SHP77 (cell line): ENCODE measurements around the gene IQCK.

Experiments
- DNase-seq, 2 experiments: peaks; one replicate each; lab custom pipeline; 2025; lab: John Stamatoyannopoulos, UW

Gene IQCK

DNA sequence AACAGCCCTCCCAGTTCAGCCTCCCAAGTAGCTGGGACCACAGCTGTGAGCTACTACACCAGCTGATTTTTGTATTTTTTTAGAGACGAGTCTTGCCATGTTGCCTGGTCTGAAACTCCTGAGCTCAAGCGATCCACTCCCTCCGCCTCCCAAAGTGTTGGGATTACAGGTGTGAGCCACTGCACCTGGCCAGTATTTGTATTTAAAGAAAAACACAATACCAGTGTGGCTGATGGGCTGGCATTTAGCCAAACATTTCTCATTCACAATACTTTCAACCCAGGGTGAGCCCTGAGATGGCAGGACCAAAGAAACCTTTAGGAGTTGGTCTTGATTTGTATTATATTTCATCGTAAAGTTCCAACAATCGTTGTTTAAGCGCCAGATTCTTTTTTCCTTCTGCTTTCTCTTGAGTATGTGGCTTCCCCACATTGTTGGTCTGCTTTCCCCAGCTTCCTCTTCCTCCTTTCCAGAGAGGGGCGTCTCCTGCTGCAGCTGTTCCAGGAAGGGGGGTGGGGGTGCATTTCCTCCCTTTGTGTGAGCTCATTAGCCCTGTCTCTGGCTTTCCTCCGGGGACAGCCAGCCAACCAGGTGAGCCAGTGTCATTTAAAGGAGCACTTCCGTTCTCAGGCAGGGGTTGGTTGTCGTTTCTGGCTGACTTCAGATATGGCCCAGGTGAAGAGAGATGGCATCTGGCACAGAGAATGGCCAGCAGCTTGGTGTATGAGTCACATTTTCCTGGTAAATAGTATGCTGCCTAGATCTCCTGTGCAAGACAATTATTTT is 86.7 kb downstream of the IQCK start:
- DNase-seq: peak; percentile 69 to 73

DNA sequence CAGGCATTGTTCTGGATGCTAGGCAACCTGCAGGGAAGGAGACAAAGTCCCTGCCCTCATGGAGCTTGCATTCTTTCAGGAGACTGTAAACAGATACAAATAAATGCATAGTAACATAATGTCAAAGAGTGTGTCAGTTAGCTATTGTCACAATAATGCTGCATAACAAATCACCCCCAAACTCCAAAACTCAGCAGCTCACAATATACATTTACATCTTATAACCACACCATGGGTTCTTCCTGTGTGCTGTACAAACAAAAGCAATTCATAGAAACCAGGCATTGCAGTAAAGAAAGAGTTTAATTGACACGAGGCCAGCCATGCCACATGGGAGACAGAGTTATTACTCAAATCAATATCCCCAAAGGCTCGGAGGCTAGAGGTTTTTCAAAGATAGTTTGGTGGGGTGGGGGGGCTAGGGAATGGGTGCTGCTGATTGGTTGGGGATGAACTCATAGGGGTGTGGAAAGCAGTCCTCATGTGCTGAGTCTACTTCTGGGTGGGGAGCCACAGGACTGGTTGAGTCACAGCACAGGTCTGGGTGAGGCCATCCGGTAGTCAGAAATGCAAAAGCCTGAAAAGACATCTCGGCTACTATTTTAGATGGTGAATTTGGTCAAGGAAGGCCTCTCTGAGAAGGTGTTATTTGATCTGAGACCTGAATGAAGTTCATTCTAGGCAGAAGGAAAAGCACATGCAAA is 87.5 kb downstream of the IQCK start:
- no peak for DNase-seq

DNA sequence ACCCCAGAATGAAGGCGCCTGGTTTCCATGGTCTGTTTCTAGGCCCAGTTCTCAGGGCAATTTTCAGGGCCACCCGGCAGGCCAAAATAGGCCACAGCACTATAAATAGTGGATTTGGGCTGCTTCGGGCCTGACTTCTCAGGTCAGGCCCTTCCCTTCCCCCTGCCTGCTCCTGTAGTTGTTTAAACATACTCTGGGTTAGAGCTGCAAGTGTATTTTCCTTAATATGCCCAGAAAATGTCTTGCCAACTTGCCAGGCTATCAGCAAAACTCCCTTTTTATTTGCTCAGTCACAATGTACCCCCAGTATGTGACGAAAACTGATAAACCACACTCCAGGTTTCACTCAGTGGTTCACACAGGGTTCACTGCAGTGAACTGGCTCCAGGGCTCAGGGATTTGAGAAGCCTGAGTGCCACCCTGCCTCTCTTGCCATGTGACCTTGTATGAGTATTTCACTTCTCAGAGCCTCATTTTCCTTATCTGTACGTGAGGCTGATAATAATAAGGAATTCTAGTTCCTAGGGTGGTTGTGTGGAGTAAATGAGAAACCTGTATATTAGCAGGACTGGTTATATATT is 90.1 kb downstream of the IQCK start:
- DNase-seq: no peak

DNA sequence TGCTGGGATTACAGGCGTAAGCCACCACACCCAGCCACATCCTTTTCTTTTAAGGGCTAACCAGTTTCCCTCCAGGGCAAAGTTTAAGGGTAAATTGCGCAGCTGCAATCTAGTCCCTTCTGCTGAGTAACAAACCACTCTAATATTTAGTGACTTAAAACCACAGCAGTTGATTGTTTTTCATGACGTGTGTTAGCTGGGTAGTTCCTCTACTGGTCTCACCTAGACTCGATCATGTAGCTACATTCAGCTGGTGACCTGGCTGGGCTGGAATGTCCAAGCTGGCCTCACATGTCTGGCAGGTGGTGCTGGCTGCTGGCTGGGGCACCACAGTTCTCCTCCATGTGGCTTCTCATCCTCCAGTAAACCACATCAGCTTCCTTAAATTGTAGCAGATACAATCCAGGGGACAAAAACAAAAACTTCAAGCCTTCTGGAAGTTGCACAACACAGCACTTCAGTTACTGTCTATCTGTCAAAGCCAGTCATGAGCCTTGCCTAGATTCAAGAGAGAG is 91.1 kb downstream of the IQCK start:
- no peak for DNase-seq

DNA sequence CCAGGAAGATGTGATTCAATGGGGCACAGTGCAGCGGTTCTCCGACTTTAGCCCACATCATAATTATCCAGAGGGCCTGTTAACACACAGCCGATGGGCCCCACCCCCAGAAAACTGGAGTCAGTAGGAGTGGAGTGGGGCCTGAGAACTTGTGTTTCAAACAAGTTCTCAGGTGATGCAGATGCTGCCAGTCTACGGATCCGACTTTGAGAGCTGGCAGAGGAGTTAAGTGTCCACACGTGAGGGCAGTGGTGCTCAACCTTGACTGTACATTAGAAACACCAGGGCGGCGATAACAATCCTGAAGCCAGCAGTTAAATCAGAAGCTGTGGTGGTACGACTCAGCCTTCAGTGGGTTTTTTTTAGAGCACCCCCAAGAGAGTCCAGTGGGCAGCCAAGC is 91.6 kb downstream of the IQCK start:
- DNase-seq: no peak

DNA sequence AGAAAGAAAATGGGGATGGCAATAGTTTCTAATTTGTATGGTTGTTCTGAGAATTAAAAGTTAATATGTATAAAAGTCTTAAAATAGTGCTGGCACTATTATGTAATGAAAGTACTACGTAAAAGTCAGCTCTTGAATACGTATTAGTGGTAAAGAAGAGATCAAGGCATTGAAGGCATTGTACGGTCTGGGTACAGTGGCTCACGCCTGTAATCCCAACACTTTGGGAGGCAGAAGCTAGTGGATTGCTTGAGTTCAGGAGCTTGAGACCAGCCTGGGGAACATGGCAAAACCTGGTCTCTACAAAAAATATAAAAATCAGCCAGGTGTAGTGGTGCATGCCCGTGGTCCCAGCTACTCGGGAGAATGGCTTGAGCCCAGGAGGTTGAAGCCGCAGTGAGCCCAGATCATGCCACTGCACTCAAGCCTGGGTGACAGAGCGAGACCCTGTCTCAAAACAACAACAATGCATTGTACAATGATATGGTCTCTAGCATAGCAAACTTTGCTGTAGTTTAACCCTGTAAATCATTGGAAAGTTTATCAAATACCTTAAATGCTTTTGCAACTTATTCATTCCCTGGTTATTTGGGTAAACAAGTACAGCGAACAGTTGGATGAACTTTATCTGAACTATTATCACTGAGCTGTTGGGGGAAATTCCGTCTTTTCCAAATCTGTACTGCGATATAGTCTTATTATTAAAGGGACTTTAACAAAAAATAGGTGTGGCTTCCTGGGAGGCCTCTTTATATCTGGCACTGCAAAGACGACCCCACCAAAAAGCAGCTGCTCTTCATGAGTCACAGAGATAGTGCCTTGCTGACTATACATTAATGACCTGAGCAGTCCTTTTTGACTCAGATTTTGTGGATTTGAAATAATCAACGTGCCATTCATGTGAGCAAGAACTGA is 93.0 kb downstream of the IQCK start:
- DNase-seq: no peak

DNA sequence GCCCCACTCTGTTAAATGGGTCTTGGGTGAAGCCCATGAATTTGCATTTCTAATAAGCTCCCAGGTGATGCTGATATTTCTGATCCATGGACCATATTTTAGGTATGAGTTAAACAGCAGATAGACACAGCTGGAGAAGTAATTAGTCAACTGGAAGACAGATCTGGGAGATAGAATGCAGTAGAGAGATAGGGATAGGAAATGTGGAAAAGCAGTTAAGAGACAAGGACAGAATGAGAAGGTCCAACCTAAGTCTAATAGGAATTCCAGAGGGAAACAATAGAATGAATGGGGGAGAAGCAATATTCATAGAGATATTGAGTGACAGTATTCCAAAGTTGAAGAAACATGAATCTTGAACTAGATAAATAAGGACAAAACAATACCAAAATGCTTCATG is 94.9 kb downstream of the IQCK start:
- no peak for DNase-seq

DNA sequence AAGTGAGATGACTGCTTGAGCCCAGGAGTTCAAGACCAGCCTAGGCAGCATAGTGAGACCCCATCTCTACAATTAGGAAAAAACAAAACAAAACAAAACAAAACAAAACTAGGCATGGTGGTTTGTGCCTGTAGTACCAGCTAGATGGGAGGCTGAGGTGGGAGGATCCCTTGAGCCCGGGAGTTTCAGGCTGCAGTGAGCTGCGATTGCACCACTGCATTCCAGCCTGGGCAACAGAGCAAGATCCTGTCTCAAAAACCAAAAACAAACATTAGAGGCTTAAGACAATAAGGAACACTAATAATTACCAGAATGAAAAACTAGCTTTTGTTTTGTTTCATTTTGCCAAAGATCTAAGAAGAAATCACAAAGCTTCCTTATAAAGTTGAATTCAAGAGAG is 97.3 kb downstream of the IQCK start:
- no peak for DNase-seq

GRCh38 chr16:19817122-19817521 is 99.1 kb downstream of the IQCK start:
- DNase-seq: no peak

DNA sequence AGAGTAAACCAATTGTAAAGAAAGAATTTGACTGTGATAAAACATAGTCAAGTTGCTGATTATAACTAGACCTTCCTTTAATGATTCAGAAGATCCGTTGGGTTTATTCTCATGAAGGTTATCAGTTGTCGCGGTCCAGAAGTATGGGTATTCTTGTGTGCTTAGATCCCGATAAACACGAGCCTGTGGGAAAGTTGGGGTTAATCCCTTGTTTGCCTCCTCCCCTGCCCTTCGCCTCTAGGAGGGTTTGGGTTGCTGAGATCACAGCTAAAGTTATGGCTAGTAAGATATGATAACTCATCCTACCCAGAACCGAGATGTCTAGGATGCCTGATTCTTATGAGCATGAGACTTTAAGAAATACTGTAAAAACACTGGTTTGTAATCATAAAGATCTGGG is 99.8 kb downstream of the IQCK start:
- DNase-seq: no peak

GRCh38 chr16:19822533-19822932 is 104.5 kb downstream of the IQCK start:
- no peak for DNase-seq

DNA sequence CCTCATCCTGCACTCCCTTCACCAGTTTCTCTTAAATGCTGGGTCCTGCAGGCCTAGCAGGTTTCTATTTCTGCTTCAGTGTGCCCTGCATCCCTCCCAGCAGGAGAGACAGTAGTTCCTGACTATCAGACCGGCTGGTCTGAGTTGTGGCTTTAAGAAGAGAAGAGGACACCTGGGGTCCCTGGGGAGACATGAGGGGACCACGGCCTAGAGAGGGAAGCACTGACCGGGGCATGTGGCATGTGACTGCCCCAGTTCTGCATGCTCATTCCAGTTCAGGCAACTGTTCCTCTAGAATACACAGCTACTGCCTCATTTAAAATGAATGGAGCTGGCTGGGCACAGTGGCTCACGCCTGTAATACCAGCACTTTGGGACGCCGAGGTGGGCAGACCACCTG is 105.3 kb downstream of the IQCK start:
- DNase-seq: no peak

DNA sequence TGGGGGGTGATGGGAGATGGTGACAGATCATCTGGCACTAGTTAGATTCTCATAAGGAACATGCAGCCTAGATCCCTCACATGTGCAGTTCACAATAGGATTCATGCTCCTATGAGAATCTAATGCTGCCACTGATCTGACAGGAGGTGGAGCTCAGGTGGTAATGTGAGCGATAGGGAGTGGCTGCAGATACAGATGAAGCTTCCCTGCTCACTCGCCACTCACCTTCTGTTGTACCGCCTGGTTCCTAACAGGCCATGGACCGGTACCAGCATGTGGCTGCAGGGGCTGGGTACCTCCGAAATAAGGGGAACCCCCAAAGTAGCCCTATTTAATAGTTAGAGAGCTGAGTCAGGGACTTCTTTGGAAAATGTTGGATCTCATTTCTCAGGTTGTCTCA is 106.1 kb downstream of the IQCK start:
- DNase-seq: no peak

- no peak for DNase-seq
Observed at GRCh38 chr16:19829844-19830692, 112.0 kb downstream of the IQCK start.

GRCh38 chr16:19830902-19831560 is 113.0 kb downstream of the IQCK start:
- DNase-seq: no peak

DNA sequence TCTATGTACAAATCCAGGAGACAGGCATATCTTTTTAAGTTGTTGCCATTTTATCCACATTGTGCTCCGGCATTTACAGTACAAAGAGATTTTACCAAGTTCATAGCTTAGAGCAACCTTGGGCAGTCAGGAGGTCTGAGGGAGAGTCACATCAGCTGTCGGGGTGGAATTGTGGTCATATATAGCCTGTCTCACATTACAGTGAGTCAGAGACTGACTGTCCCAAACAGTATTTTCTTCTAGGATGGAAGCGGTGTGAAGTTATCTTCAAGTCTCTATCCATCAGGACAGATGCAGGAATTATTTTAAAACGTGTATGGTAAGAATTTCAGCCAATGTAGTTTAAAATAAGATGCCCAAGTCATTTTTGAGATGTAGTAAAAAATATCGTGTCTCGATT is 113.6 kb downstream of the IQCK start:
- no peak for DNase-seq

GRCh38 chr16:19833176-19833575 is 115.1 kb downstream of the IQCK start:
- no peak for DNase-seq

GRCh38 chr16:19833581-19833980 is 115.5 kb downstream of the IQCK start:
- no peak for DNase-seq

DNA sequence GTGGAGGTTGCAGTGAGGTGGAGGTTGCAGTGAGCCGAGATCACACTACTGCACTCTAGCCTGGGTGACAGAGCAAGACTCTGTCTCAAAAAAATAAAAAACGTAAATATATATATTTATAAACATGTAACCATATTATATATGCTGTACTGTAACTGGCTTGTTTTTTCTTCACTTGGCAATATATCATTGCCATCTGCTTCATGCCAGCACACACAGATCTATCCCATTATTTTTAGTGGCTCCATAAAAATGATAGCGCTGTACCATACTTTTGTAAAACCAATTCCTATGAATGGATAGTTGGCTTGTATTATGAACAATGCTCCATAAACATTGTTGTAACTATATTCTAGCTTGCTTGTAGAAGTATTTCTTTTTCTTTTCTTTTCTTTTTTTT is 117.1 kb downstream of the IQCK start:
- DNase-seq: no peak

DNA sequence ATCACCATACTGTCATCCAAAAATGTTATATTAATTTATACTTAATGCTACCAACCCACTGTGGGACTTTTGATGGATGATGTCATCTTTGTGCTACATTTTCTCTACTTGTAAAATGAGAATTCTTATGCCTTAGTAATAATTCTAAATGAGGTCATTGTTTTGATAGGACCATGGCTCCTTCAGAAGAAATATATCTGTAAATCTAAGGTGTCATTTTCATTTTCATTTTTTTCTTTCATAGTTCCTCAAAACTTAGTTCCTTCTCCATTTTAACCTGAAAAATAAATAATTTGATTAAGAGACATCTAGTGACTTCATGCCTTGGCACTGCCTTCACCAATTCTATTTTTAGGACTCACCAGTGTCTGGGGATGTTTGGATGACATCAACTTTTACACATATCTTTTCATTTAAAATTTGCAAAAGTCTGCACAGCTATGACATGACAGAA is 117.9 kb downstream of the IQCK start:
- no peak for DNase-seq
